NCI-H526 (cell line): ENCODE measurements around the gene URGCP.

Experiments
- DNase-seq, 2 experiments: peaks; one replicate each; lab custom pipeline; 2025; lab: John Stamatoyannopoulos, UW

Gene URGCP

GRCh38 chr7:43876241-43876640, 30.2 kb downstream of the URGCP start:
- DNase-seq, result no peak

- no peak for DNase-seq
These were observed 33.1 kb downstream of the URGCP start for GRCh38 chr7:43873300-43873699.

DNA sequence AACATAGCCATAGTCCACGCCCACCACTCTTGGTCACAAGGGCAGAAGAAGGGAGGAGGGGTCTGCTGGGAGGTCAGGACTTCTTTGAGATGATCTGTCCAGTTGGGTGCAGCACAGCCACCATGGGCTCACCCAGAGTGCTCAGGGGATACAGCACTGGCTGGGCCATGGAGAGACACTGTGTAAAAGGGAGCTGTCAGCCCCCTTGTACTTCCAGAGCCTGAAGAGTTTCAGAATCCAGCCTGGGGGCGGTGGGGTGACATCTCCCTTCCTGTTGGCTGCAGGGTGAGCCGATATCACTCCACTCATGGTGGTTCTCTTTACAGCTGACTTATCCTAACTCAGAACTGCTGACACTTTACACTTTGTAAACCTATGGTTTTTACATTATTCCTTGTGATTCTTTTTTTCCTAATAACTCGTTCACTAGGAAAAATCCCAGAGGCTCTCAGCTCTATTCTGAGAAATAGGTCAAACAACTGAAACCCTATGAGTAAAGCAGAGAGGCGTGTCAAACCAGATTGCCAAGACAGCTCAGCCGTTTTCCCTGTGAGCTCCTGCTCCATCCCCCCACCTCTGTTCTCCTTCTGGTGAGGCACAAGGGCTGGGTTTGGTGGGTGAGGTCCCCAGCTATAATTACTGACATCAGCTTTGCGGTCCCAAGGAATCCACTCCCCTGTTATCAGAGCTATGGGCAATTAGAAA, 33.8 kb downstream of the URGCP start:
- DNase-seq, result no peak

GRCh38 chr7:43871064-43871463, 35.3 kb downstream of the URGCP start:
- no peak for DNase-seq

DNA sequence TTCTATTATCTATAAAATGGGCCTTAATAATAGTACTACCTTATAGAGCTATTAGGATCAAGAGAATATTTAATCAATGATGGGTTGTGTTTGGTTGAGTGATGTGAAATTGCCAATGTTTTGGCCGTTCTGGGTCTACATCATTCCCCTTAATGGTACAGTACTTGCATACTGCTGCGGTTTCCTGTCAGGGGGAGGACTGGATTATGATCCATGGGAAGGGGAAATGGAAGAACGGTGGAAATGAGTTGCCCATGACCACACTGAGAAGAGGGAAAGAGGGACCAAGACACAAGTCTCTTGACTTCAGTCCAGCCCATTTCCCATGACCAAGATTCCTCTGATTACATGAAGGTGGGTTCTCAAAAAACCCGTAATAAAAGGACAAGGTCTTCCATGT, 36.1 kb downstream of the URGCP start:
- DNase-seq, result no peak

DNA sequence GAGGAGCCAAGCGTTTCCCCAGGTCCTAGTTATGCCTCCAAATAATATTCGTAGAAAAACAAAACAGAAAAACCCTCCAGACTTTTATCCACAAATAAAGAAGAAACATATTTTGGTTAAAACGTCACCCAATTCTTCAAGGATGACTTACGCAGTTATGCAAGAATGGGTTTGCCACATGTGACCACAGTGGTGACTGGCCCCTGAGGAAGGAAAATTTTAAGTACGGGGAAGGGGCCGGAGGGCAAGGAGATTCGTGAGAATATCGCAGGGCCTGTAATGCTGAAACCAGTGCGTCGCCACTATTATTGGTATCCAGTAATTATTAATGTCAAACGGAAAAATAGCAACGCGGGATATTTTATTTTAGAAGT, 36.5 kb downstream of the URGCP start:
- DNase-seq, result no peak

DNA sequence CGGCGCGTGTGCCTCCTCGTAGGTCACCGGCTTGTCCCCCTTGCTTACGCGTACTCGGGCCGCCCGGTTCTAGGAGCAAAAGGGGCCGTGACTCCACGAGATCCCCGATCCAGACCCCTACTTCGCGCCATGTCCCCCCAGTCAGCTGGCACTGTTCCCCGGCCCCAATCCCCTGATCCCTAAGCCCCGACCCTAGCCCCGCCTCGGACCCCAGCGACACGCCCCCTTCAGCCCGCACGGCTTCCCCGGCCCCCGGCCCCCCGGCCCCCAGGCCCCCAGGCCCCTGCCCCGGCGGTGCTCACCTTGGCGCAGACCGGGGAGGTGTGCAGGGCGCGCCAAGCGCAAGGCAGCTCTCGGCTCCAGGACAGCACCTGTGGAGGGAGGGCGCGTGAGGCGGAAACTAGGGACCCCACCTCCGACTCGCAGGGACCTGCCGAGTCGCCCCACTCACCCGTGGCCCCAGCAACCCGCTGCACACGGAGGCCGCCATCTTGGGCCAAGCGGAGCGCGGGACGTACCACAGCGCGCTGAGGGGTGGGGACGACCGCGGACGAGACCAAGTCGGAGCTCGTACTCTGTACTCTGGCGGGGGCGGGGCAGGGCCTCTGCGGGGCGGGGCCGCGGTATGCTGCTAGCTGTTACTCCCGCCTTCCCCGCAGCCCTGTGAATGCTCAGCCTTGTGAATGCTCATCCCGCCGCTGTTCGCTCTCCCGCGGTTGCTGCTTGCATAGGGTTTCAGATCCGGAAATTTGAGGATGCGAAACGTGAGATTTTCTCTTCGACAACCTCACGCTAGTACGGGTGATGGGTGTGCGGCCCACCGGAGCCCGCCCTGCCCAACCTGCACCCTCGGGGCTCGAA, 37.2 kb downstream of the URGCP start, which contains the start of gene MRPS24:
Gene MRPS24 (minus strand): TSS at position 512 of the 861 bp plus-strand sequence. CDS start 22 bp downstream, at position 490.
- peak; percentile 82 to 98 for DNase-seq

GRCh38 chr7:43868681-43869005, 37.8 kb downstream of the URGCP start:
- DNase-seq, result peak; percentile 68 to 77

GRCh38 chr7:43868181-43868580, 38.2 kb downstream of the URGCP start:
- peak in 1 of 2 experiments; percentile 51 for DNase-seq

DNA sequence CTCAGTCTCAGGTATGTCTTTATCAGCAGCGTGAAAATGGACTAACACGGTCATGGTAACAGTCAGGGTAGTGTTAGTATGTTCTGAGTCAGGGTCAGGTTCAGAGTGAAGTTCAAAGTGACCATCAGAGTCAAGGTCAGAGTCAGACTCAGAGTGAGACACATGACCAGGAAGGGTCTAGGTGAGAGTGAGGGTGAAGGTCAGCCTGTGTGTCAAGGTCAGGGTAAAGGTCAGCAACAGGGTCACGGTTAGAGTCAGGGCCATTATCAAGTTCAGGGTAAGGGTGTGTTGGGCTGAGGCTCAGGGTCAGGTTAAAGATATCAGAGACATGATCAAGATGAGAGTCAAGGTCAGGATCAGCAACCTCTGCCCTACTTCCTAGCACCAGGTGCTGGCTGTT, 41.1 kb downstream of the URGCP start:
- DNase-seq, result no peak

DNA sequence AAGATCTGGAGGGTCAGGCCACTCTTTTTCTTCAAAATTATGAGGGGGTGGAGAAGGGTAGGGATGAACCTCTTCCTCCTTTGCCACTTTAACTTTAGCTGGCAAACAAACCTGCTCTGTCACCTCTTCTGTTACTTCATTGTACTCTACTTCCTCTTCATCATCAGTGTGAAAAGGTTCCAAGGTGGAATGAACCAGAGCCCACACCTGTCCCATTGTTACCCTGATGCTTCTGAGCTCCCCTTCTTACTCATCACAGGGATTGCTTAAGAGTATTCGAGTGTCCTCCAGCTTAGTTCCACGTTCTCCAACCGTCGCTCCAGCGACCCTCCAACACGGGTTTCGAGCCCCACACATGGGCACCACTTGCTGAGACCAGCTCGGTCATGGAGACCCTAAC, 42.3 kb downstream of the URGCP start:
- DNase-seq, result no peak

DNA sequence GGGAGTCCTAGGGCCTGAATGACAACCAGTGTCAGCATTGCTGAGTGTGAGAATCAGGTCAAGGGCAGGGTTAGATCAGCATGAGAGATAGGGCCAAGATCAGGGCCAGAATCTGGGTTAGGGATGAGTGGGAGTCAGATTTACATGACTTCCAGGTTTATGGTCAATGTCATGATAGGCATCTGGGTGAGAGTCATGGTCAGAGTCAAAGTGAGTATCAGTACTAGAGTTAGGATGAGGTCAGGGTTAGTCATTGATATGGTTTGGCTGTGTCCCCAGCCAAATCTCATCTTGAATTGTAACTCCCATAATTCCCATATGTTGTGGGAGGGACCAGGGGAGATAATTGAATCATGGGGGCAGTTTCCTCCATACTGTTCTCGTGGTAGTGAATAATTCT, 49.4 kb downstream of the URGCP start:
- DNase-seq, result no peak

DNA sequence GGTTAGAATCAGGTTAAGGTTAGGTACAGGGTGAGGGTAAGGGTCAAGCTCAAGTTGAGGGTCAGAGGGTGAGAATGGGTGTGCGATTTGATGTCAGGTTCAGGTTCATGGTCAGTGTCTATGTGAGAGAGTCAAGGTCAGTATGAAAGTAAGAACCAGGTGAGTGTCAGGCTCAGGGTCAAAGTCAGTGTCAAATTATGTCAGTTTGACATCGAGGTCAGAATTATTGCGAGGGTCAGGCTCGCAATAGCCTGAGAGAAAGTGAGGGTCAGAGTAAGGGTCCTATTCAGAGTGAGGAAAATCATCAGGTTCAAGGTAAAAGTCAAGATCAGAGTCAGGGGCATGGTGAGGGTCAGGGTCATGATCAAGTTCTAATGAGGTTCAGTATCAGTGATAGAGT, 50.1 kb downstream of the URGCP start:
- DNase-seq, result no peak

DNA sequence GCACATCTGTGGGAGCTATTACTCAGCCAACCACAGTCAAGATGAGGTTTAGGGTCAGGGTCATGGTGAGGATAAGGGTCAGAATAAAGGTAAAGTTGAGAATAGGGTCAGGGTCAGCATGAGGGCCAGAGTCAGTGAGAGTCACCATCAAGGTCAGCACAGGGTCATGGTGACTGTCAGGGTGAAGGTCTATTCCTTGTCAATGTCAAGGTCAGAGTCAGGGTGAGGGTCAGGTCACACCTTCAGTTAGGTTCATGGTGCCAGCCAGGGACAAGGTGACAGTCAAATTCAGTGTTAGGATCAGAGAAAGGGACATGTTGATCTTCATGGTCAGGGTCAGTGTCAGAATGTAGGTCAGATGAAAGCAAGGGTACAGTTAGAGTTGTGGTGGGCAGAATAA, 51.2 kb downstream of the URGCP start:
- no peak for DNase-seq

DNA sequence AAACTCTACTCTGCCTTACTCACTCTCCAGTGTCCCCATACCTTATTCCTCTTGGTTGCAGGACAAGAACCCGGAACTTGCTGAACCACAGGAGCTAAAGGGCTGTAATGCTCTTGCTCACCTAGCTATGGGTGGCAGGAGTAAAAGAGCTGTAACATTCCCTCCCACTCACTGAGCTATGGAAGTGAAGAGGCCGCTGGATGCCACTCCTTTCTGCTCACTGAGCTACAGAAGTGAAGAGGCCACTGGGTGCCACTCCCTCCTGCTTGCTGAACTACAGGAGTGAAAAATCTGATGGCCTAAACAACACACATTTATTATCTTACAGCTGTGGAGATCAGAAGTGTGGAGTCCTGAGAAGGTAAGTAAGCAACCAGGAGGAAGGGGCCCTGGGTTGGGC, 54.6 kb downstream of the URGCP start:
- no peak for DNase-seq

GRCh38 chr7:43850348-43851116, 55.9 kb downstream of the URGCP start:
- DNase-seq, result no peak

DNA sequence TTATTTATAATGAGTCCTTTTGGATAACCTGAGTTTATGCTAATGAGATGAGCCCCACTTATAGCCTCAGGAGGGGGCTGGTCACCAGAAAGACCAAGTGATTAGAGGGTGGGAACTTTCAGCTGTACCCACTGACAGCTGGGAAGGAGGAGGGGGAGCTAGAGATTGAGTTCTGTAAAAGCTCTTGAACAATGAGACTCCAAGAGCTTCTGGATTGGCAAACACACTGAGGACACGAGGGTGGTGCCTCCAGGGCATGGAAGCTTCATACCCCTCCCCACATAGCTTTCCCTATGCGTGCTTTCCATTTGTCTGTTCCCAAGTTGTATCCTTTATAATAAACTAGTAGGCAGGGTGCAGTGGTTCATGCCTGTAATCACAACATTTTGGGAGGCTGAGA, 57.3 kb downstream of the URGCP start:
- DNase-seq, result no peak

GRCh38 chr7:43847496-43847895, 58.9 kb downstream of the URGCP start:
- DNase-seq, result no peak

DNA sequence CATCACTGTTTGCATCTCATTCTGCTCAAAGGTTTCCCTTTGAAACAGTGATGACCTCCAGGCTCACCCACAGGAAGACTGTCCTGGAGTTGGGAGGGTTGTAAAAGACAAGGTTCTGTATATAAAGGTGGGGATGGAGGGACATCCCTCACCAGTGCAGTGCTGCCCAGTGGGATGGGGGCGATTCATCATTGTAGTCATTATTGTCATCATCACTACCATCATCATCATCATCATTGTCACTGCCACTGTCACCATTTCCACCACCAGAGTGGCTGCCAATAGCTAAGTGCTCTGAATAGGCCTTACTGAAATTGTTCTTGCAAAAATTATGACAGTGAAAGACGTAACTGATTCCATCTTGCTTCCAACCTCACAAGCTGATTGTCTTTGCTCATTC, 61.7 kb downstream of the URGCP start:
- no peak for DNase-seq

DNA sequence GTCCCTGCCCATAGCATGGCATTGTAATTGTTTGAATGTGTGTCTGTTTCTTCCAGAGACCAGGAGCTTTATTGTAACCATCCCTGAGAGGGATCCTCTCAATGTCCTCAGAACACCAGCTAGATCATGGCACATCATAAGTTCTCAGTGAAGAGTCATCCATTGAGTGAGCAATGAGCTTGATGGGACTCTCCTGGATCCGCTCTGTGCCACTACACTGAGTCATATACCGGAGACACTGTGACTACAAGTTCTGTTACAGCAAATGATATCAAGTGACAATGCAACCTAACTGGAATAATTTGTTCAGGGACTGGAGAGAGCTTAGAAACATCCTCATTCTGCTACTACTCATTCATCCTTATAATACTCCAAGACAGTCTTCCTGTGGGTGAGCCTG, 62.1 kb downstream of the URGCP start:
- no peak for DNase-seq

- peak; percentile 53 to 76 for DNase-seq
These were observed 63.1 kb downstream of the URGCP start for GRCh38 chr7:43843296-43843695.

DNA sequence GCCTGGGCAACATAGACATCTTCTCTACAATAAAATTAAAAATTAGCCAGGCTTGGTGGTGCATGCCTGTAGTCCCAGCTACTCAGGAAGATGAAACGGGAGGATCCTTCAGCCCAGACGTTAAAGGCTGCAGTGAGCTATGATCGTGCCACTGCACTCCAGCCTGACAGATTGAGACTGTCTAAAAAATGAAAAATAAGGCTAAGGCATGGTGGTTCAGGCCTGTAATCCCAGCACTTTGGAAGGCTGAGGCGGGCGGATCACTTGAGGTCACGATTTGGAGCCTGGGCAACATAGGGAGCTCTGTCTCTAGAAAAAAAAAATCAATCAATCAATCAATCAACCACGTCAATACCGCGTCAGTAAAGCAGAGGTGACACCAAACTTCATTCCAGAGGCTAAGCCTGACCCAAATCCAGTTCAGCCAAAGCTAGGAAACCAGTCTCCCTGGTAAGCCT, 68.2 kb downstream of the URGCP start:
- DNase-seq, result no peak
